GM12891 (cell line): ENCODE results near the gene YJU2. TPM values are rescaled to one million over a fixed set of nuclear protein-coding genes. Genes with fewer than 3 reads are reported as not detected.
A peak's percentile ranks its signal among the peaks of the same experiment; 100 is the strongest.

Source experiments
- DNase-seq: peaks from one replicate; pipeline ENCODE4 v3.0.0; 2011; ENCODE audit warnings: low spot score; ENCODE audit not compliant: insufficient read length
- FAIRE-seq: peaks from 2 replicates; lab custom pipeline; 2011; peaks lifted over from hg19 to GRCh38; lab: Jason Lieb, UNC
- PAX5 ChIP-seq: IDR thresholded peaks from 2 replicates; pipeline ENCODE4 v1.6.1; 2011; ENCODE audit warnings: low read length, moderate library complexity, mild to moderate bottlenecking; ENCODE audit not compliant: insufficient read depth, severe bottlenecking
- POLR2A ChIP-seq: IDR thresholded peaks from 2 replicates; pipeline ENCODE4 v1.6.1; 2011; ENCODE audit warnings: low read depth, low read length, control low read depth
- POLR2AphosphoS5 ChIP-seq: IDR thresholded peaks from 2 replicates; pipeline ENCODE4 v1.6.1; 2011; ENCODE audit warnings: low read depth, low read length, control low read depth
- POU2F2 ChIP-seq: IDR thresholded peaks from 2 replicates; pipeline ENCODE4 v1.6.1; 2011; ENCODE audit warnings: low read depth, mild to moderate bottlenecking, control low read depth, low read length, moderate library complexity
- SPI1 ChIP-seq: IDR thresholded peaks from 2 replicates; pipeline ENCODE4 v1.6.1; 2011; ENCODE audit warnings: low read depth, low read length, control low read depth
- TAF1 ChIP-seq: IDR thresholded peaks from 2 replicates; pipeline ENCODE4 v1.6.1; 2011; ENCODE audit warnings: low read depth, low read length, control low read depth
- polyA plus RNA-seq: library from polyadenylated mRNA; unstranded; fragments of >200 nt; gene quantifications from one replicate; pipeline ENCODE4 v1.2.1, GENCODE V29; 2012; ENCODE audit warnings: low read depth, missing spikeins, inconsistent platforms; ENCODE audit not compliant: missing spikeins

YJU2 gene
- polyA plus RNA-seq: 27.5 TPM

GRCh38 chr19:4246767-4247593 is at the start of gene YJU2:
Gene YJU2, plus strand, starts transcription at chr19:4247080. Its CDS starts 67 bp downstream, at chr19:4247147.
- FAIRE-seq (peak; percentile 92), DNase-seq (peak; percentile 98)
- TF ChIP-seq PAX5 (no peak), SPI1 (peak; percentile 29), POLR2AphosphoS5 (peak; percentile 96), POLR2A (peak; percentile 92), TAF1 (peak; percentile 93), POU2F2 (peak; percentile 76)

- DNase-seq (no peak), FAIRE-seq (peak; percentile 20)
- TF ChIP-seq POLR2A (no peak), SPI1 (no peak), TAF1 (no peak), POLR2AphosphoS5 (no peak), POU2F2 (no peak), PAX5 (no peak)
Observed at GRCh38 chr19:4197228-4197624, 49.7 kb upstream of the YJU2 start.

GRCh38 chr19:4197625-4198466 is 49.0 kb upstream of the YJU2 start:
- no peak for TF ChIP-seq PAX5
- peak; percentile 54 for DNase-seq
- FAIRE-seq: no peak

- no peak for DNase-seq
- FAIRE-seq: no peak
Observed at GRCh38 chr19:4198467-4199126, 48.3 kb upstream of the YJU2 start.

GRCh38 chr19:4199699-4200293 is 47.1 kb upstream of the YJU2 start:
- DNase-seq (no peak), FAIRE-seq (no peak)
- TF ChIP-seq PAX5 (no peak), POLR2A (no peak), SPI1 (no peak), POU2F2 (no peak), TAF1 (no peak), POLR2AphosphoS5 (no peak)

More at GRCh38 chr19:4198467-4199126, 48.3 kb upstream of the YJU2 start:
- TF ChIP-seq SPI1 (no peak), TAF1 (no peak), POLR2A (no peak), POLR2AphosphoS5 (no peak), POU2F2 (no peak), PAX5 (no peak)

GRCh38 chr19:4200940-4201542 is 45.8 kb upstream of the YJU2 start:
- no peak for DNase-seq
- TF ChIP-seq POU2F2: no peak
- TF ChIP-seq TAF1: no peak
- no peak for TF ChIP-seq SPI1
- no peak for TF ChIP-seq POLR2A
- TF ChIP-seq PAX5: no peak
- no peak for TF ChIP-seq POLR2AphosphoS5

GRCh38 chr19:4201798-4202197 is 45.1 kb upstream of the YJU2 start:
- TF ChIP-seq POLR2A: no peak
- no peak for TF ChIP-seq TAF1
- no peak for TF ChIP-seq SPI1
- TF ChIP-seq PAX5: no peak
- no peak for TF ChIP-seq POU2F2
- TF ChIP-seq POLR2AphosphoS5: no peak
- no peak for DNase-seq
- FAIRE-seq: no peak

More at GRCh38 chr19:4200940-4201542, 45.8 kb upstream of the YJU2 start:
- no peak for FAIRE-seq

GRCh38 chr19:4206818-4207484 is 39.9 kb upstream of the YJU2 start:
- FAIRE-seq (no peak), DNase-seq (no peak)
- TF ChIP-seq PAX5 (no peak), POU2F2 (no peak), POLR2AphosphoS5 (no peak), POLR2A (no peak), TAF1 (no peak), SPI1 (no peak)
